OCI-LY7 (cell line): ENCODE measurements around the gene ACP7. TPM values are rescaled to one million over a fixed set of nuclear protein-coding genes. Genes with fewer than 3 reads are reported as not detected.

Source experiments
- BruUV-seq: library from RNA; stranded (reverse); fragments of 400-500 nt; replicated peaks from 2 replicates; lab custom pipeline; 2021; lab: Mats Ljungman, UMichigan
- CTCF ChIA-PET: fragments of 300-600 bp; sonication (Branson Sonifier 250); formaldehyde crosslinking; loops from one replicate; lab custom pipeline; 2022; ENCODE audit warnings: antibody characterized with exemption; ENCODE audit not compliant: unreplicated experiment; lab: Charles Lee
- POLR2A ChIA-PET: fragments of 300-600 bp; sonication (Branson Sonifier 250); formaldehyde crosslinking; loops from one replicate; lab custom pipeline; 2022; ENCODE audit warnings: antibody characterized with exemption; lab: Charles Lee
- DNase-seq: peaks from one replicate; pipeline ENCODE4 v3.0.0-alpha.2; 2015; ENCODE audit warnings: low spot score
- H2AFZ ChIP-seq: fragments of 200-600 bp; sonication (generic), shearing (Covaris generic); 2 replicates; pipeline ENCODE4 v1.6.1; 2014; ENCODE audit warnings: mild to moderate bottlenecking, antibody characterized with exemption, low read length, moderate library complexity
- H3K27ac ChIP-seq: fragments of 200-600 bp; sonication (generic); 2 replicates; pipeline ENCODE4 v1.5.1; 2014; ENCODE audit warnings: mixed run types, low read depth, mild to moderate bottlenecking, moderate library complexity, low read length, inconsistent platforms; ENCODE audit not compliant: poor library complexity, severe bottlenecking
- H3K36me3 ChIP-seq: fragments of 200-600 bp; sonication (generic); 2 replicates; pipeline ENCODE4 v1.6.1; 2014; ENCODE audit warnings: mild to moderate bottlenecking, antibody characterized with exemption, low read length, moderate library complexity, mixed read lengths; ENCODE audit not compliant: insufficient read depth
- H3K4me1 ChIP-seq: fragments of 200-600 bp; sonication (generic); 2 replicates; pipeline ENCODE4 v1.5.1; 2014; ENCODE audit warnings: mild to moderate bottlenecking, low read length; ENCODE audit not compliant: insufficient read depth, poor library complexity, severe bottlenecking
- H3K4me2 ChIP-seq: fragments of 200-600 bp; sonication (generic); 2 replicates; pipeline ENCODE4 v1.6.1; 2014; ENCODE audit warnings: mild to moderate bottlenecking, low read length
- H3K4me3 ChIP-seq: fragments of 200-600 bp; sonication (generic); 2 replicates; pipeline ENCODE4 v1.5.1; 2014; ENCODE audit warnings: mild to moderate bottlenecking, low read depth, low read length; ENCODE audit not compliant: poor library complexity, severe bottlenecking
- H3K79me2 ChIP-seq: fragments of 200-600 bp; sonication (generic); 2 replicates; pipeline ENCODE4 v1.6.1; 2016; ENCODE audit warnings: low read depth, mild to moderate bottlenecking, low read length, moderate library complexity, mixed read lengths; ENCODE audit not compliant: insufficient read depth
- H3K9me2 ChIP-seq: fragments of 200-600 bp; sonication (generic); 2 replicates; pipeline ENCODE4 v1.6.1; 2016; ENCODE audit warnings: mild to moderate bottlenecking, low read length, mixed read lengths; ENCODE audit not compliant: insufficient read depth
- H3K9me3 ChIP-seq: fragments of 200-600 bp; sonication (generic); 2 replicates; pipeline ENCODE4 v1.6.1; 2014; ENCODE audit warnings: mild to moderate bottlenecking, mixed run types, low read length, mixed read lengths
- H4K20me1 ChIP-seq: fragments of 200-600 bp; sonication (generic); 2 replicates; pipeline ENCODE4 v1.6.1; 2014; ENCODE audit warnings: mild to moderate bottlenecking, antibody characterized with exemption, low read length, moderate library complexity, mixed read lengths; ENCODE audit not compliant: insufficient read depth
- CTCF ChIP-seq: fragments of 200-600 bp; sonication (generic); conservative IDR thresholded peaks from 2 replicates; pipeline ENCODE4 v1.5.1; 2014; ENCODE audit warnings: mild to moderate bottlenecking, antibody characterized with exemption, low read length, moderate library complexity, mixed read lengths
- EZH2phosphoT487 ChIP-seq: fragments of 200-600 bp; sonication (generic); IDR thresholded peaks from 2 replicates; pipeline ENCODE4 v1.6.1; 2018; ENCODE audit warnings: low read depth, borderline replicate concordance, mild to moderate bottlenecking, mixed run types, antibody characterized with exemption, low read length, moderate library complexity, mixed read lengths
- intact Hi-C: fragments of 100-400 bp; cut with micrococcal nuclease; formaldehyde crosslinking; loops from one replicate; pipeline ENCODE4 v1.10.0; 2022; ENCODE audit not compliant: unreplicated experiment
- total RNA-seq, 2 experiments: library from RNA; depleted of rRNA in 1 of 2; stranded (reverse); fragments of >200 nt in 1 of 2; shearing (Covaris generic) in 1 of 2; gene quantifications; 2 replicates each; pipeline ENCODE4 v1.2.3, GENCODE V29; 2014 to 2022

The ACP7 gene
- total RNA-seq, 2 experiments from 2014 or later, result not detected

GRCh38 chr19:39128516-39129079 is 44.4 kb downstream of the ACP7 start:
- H3K9me2 ChIP-seq, result no peaks in the 10 kb centered on the region
- H3K4me3 ChIP-seq, result no peak overlapping the region
- peaks cover 7% of the 10 kb centered on the region; the same call in 1 of the 2 replicates for H4K20me1 ChIP-seq
- BruUV-seq, result no TSS peak
- intact Hi-C loops, result loop anchor here (10.0 kb wide), 1 partner anchor 406 kb away; the partner anchor contains the start of gene EID2B
- H3K4me2 ChIP-seq, result no peak overlapping the region
- ChIA-PET CTCF (interaction anchor here (0.6 kb wide), 1 partner anchor 72 kb away, joined by 3 read pairs; no protein-coding TSS in a partner anchor), POLR2A (interaction anchor here (0.5 to 0.6 kb wide), 2 partner anchors 151 to 173 kb away, joined by 4 read pairs; no protein-coding TSS in a partner anchor)
- no peak for DNase-seq
- no peaks in the 10 kb centered on the region for H3K36me3 ChIP-seq
- no peaks in the 10 kb centered on the region for H3K9me3 ChIP-seq
- H2AFZ ChIP-seq, result no peak overlapping the region
- peaks cover 27% of the 10 kb centered on the region for H3K79me2 ChIP-seq
- H3K4me1 ChIP-seq, result peaks cover 20% of the 10 kb centered on the region
- TF ChIP-seq CTCF (no peak), EZH2phosphoT487 (no peak)
- no peak overlapping the region for H3K27ac ChIP-seq

GRCh38 chr19:39129116-39129515 is 44.9 kb downstream of the ACP7 start:
- intact Hi-C loops, result loop anchor here (10.0 kb wide), 1 partner anchor 406 kb away; the partner anchor contains the start of gene EID2B
- no peaks in the 10 kb centered on the region for H3K9me3 ChIP-seq
- TF ChIP-seq EZH2phosphoT487 (no peak), CTCF (no peak)
- no peak overlapping the region for H3K27ac ChIP-seq
- ChIA-PET CTCF (interaction anchor here (0.6 kb wide), 1 partner anchor 72 kb away, joined by 3 read pairs; no protein-coding TSS in a partner anchor), POLR2A (interaction anchor here (0.5 kb wide), 1 partner anchor 172 kb away, joined by 4 read pairs; no protein-coding TSS in a partner anchor)
- H4K20me1 ChIP-seq, result peaks cover 7% of the 10 kb centered on the region; the same call in 1 of the 2 replicates
- H3K4me2 ChIP-seq, result no peak overlapping the region
- DNase-seq, result no peak
- no peak overlapping the region for H2AFZ ChIP-seq
- H3K79me2 ChIP-seq, result peaks cover 27% of the 10 kb centered on the region
- H3K9me2 ChIP-seq, result no peaks in the 10 kb centered on the region
- BruUV-seq, result no TSS peak
- H3K36me3 ChIP-seq, result no peaks in the 10 kb centered on the region
- no peak overlapping the region for H3K4me3 ChIP-seq
- peaks cover 18% of the 10 kb centered on the region for H3K4me1 ChIP-seq
